ENCODE results near the gene TICRR. TPM values are rescaled to one million over a fixed set of nuclear protein-coding genes. Genes with fewer than 3 reads are reported as not detected.

The TICRR gene, protein sequence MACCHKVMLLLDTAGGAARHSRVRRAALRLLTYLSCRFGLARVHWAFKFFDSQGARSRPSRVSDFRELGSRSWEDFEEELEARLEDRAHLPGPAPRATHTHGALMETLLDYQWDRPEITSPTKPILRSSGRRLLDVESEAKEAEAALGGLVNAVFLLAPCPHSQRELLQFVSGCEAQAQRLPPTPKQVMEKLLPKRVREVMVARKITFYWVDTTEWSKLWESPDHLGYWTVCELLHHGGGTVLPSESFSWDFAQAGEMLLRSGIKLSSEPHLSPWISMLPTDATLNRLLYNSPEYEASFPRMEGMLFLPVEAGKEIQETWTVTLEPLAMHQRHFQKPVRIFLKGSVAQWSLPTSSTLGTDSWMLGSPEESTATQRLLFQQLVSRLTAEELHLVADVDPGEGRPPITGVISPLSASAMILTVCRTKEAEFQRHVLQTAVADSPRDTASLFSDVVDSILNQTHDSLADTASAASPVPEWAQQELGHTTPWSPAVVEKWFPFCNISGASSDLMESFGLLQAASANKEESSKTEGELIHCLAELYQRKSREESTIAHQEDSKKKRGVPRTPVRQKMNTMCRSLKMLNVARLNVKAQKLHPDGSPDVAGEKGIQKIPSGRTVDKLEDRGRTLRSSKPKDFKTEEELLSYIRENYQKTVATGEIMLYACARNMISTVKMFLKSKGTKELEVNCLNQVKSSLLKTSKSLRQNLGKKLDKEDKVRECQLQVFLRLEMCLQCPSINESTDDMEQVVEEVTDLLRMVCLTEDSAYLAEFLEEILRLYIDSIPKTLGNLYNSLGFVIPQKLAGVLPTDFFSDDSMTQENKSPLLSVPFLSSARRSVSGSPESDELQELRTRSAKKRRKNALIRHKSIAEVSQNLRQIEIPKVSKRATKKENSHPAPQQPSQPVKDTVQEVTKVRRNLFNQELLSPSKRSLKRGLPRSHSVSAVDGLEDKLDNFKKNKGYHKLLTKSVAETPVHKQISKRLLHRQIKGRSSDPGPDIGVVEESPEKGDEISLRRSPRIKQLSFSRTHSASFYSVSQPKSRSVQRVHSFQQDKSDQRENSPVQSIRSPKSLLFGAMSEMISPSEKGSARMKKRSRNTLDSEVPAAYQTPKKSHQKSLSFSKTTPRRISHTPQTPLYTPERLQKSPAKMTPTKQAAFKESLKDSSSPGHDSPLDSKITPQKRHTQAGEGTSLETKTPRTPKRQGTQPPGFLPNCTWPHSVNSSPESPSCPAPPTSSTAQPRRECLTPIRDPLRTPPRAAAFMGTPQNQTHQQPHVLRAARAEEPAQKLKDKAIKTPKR (N-terminal part only)
- total RNA-seq = 10 to 100 TPM; 21.9 to 27.2 TPM
- 20.9 TPM for polyA plus RNA-seq (2013, experiment 1 of 2)
- polyA plus RNA-seq (2013, experiment 2 of 2) = 19.5 TPM
- long read RNA-seq, experiment 1, partial matches to known transcripts = 9 of 15 reads
- long read RNA-seq, experiment 1, other reads (novel, unspliced or antisense) = 6 of 15 reads
- long read RNA-seq, experiment 2, full-length matches to known transcripts = 3 of 18 reads
- long read RNA-seq, experiment 2, partial matches to known transcripts = 13 of 18 reads
- long read RNA-seq, experiment 2, other reads (novel, unspliced or antisense) = 2 of 18 reads
- long read RNA-seq, experiment 3, partial matches to known transcripts = 10 of 17 reads
- long read RNA-seq, experiment 3, other reads (novel, unspliced or antisense) = 6 of 17 reads
- long read RNA-seq, experiment 4 = 0 reads

DNA sequence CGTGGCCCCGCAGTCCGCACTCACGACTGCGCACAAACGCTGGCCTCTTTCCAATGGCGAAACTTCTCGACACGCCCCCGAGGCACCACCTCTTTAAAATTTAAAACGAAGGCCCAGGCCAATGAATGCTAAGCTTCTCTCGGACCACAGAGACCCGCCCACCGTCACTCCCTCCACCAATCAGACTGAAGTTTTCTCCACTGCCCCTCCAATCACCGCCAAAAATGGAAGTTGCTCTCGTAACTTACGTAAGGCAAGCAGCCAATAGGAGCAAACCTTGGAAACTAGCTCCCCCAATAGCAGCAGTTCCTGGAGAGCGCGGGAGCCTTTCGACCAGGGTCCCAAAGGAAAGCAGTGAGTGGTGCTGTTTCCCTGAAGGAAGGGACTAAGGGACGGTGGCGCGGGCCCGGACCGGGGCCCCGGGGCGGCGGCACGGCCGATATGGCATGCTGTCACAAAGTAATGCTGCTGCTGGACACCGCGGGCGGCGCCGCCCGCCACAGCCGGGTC, at the start of gene TICRR:
TSS of gene TICRR (plus strand) at position 324 of the 510 bp plus-strand sequence. CDS start at position 442, 118 bp downstream.
- 0% methylated on average over 8 to 37 of the region's 37 CpGs for whole genome bisulfite sequencing, 2 experiments (ENCODE audit: insufficient coverage in 1 of 2, insufficient read length in 1 of 2)
- Mint-ChIP-seq H3K9me3 (no peaks in the 10 kb centered on the region), H3K4me3 (peak within 1 kb of the TSS; percentile 88), H3K27me3 (ENCODE audit: insufficient read depth) (peaks cover 4% of the 10 kb centered on the region), H3K36me3 (ENCODE audit: low read depth) (peaks cover 11% of the 10 kb centered on the region), H3K4me1 (peaks cover 21% of the 10 kb centered on the region), H3K27ac (peak within 1 kb of the TSS; percentile 89)
- H3K9ac ChIP-seq (ENCODE audit: extremely low read depth, low read length, poor library complexity, severe bottlenecking) = peak within 1 kb of the TSS; percentile 70
- no peak for TF ChIP-seq CTCF (conservative IDR thresholded peaks at IDR 0.05)
- H3K27ac ChIP-seq (ENCODE audit: low read depth, low read length) = no peak within 1 kb of the TSS
- peaks cover 25% of the 10 kb centered on the region for H3K36me3 ChIP-seq (ENCODE audit: control insufficient read depth, insufficient read depth, low read length)
- H3K27me3 ChIP-seq (ENCODE audit: control insufficient read depth, insufficient read depth, low read length, poor library complexity, severe bottlenecking) = no peaks in the 10 kb centered on the region
- DNase-seq = peak; percentile 99
- H3K4me1 ChIP-seq (ENCODE audit: control insufficient read depth, insufficient read depth, low read length) = no peaks in the 10 kb centered on the region
- H3K9me3 ChIP-seq (ENCODE audit: control insufficient read depth, low read length) = no peaks in the 10 kb centered on the region
- peak within 1 kb of the TSS; percentile 83 for H3K4me3 ChIP-seq (ENCODE audit: low read length)

- Histone ChIP-seq H3K9me3 (ENCODE audit: control insufficient read depth, low read length) (no peaks in the 10 kb centered on the region), H3K27ac (ENCODE audit: low read depth, low read length) (no peak overlapping the region), H3K36me3 (ENCODE audit: control insufficient read depth, insufficient read depth, low read length) (no peaks in the 10 kb centered on the region), H3K27me3 (ENCODE audit: control insufficient read depth, insufficient read depth, low read length, poor library complexity, severe bottlenecking) (peaks cover 7% of the 10 kb centered on the region), H3K4me1 (ENCODE audit: control insufficient read depth, insufficient read depth, low read length) (no peaks in the 10 kb centered on the region), H3K4me3 (ENCODE audit: low read length) (no peak overlapping the region), H3K9ac (ENCODE audit: extremely low read depth, low read length, poor library complexity, severe bottlenecking) (no peak overlapping the region)
- no peaks in the 10 kb centered on the region for H3K36me3 Mint-ChIP-seq (ENCODE audit: low read depth)
- H3K27me3 Mint-ChIP-seq (ENCODE audit: insufficient read depth) = peaks cover 6% of the 10 kb centered on the region
- peaks cover 6% of the 10 kb centered on the region for H3K4me1 Mint-ChIP-seq
- no peaks in the 10 kb centered on the region for H3K9me3 Mint-ChIP-seq
- H3K27ac Mint-ChIP-seq = no peak overlapping the region
- TF ChIP-seq CTCF (conservative IDR thresholded peaks at IDR 0.05) = no peak
- WGBS, 2 experiments (ENCODE audit: insufficient coverage in 1 of 2, insufficient read length in 1 of 2) = 81 to 91% methylated on average over 6 of the region's 7 CpGs
- no peak for DNase-seq
- H3K4me3 Mint-ChIP-seq = no peak overlapping the region
These were observed 49.1 kb upstream of the TICRR start for GRCh38 chr15:89526181-89526580.

Data from endodermal cell (in vitro differentiated cells).